ENCODE results near the gene RASAL1. TPM values are rescaled to one million over a fixed set of nuclear protein-coding genes. Genes with fewer than 3 reads are reported as not detected.

Gene RASAL1
- total RNA-seq, 1 experiment from 2014 or later = 16.0 TPM

DNA sequence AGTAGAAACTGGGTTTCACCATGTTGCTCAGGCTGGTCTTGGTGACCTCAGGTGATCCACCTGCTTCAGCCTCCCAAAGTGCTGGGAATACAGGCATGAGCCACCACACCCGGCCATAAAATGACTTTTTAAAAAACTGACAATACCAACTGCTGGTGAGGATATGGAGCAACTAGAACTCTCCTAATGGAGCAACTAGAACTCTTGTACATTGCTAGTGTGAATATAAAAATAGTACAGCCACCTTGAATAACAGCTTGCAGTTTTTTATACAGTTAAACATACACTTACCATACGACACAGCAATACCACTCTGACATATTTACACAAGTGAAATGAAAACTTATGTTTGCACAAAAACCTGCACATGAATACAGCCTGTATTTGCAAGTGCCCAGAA lies 11.4 kb upstream of the RASAL1 start:
- H3K9ac ChIP-seq (ENCODE audit: low read length) = no peak overlapping the region
- intact Hi-C loops (cut with micrococcal nuclease) = no loop called here
- ATAC-seq = no peak
- no TSS peak for BruUV-seq (replicated peaks)
- H3K79me2 ChIP-seq (ENCODE audit: insufficient read depth, low read length) = no peaks in the 10 kb centered on the region
- H3K27ac ChIP-seq (ENCODE audit: low read depth, low read length) = no peak overlapping the region
- DNase-seq (ENCODE audit: low read depth, low spot score) = no peak
- ChIA-PET CTCF (no interaction called here), RAD21 (ENCODE audit: low non-redundant PET in 1 of 2, low total read pairs in 2 of 2, uncharacterized antibody in 2 of 2, unreplicated experiment in 2 of 2) (no interaction called here), POLR2A (no interaction called here)
- H3K27me3 ChIP-seq (ENCODE audit: insufficient read depth, low read length) = no peaks in the 10 kb centered on the region
- TF ChIP-seq, protein P1, sequence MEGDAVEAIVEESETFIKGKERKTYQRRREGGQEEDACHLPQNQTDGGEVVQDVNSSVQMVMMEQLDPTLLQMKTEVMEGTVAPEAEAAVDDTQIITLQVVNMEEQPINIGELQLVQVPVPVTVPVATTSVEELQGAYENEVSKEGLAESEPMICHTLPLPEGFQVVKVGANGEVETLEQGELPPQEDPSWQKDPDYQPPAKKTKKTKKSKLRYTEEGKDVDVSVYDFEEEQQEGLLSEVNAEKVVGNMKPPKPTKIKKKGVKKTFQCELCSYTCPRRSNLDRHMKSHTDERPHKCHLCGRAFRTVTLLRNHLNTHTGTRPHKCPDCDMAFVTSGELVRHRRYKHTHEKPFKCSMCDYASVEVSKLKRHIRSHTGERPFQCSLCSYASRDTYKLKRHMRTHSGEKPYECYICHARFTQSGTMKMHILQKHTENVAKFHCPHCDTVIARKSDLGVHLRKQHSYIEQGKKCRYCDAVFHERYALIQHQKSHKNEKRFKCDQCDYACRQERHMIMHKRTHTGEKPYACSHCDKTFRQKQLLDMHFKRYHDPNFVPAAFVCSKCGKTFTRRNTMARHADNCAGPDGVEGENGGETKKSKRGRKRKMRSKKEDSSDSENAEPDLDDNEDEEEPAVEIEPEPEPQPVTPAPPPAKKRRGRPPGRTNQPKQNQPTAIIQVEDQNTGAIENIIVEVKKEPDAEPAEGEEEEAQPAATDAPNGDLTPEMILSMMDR (IDR thresholded peaks at IDR 0.05 in 2 of 3, conservative IDR thresholded peaks at IDR 0.05 in 1 of 3; ENCODE audit: borderline replicate concordance in 1 of 3, insufficient read depth in 1 of 3, low read depth in 2 of 3, low read length in 2 of 3) = no peak
- TF ChIP-seq CBX3 (IDR thresholded peaks at IDR 0.05; ENCODE audit: low read depth) = 0 out of 2 replicates have a peak, but pooled peaks have one; percentile 23
- H3K9me3 ChIP-seq (ENCODE audit: control insufficient read depth in 1 of 2, insufficient read depth in 1 of 2, low read depth in 1 of 2, low read length in 2 of 2) = no peaks in the 10 kb centered on the region
- no peak overlapping the region for H2AFZ ChIP-seq (ENCODE audit: low read depth, low read length, poor library complexity, severe bottlenecking)
- no peaks in the 10 kb centered on the region for H3K36me3 ChIP-seq (ENCODE audit: control insufficient read depth in 1 of 2, insufficient read depth in 2 of 2, low read length in 2 of 2)
- no peak overlapping the region for H3K4me3 ChIP-seq (replicated peaks in 1 of 2; ENCODE audit: low read depth in 1 of 2, low read length in 2 of 2)
- no peaks in the 10 kb centered on the region for H4K20me1 ChIP-seq (ENCODE audit: insufficient read depth)
- peaks cover 14 to 28% of the 10 kb centered on the region in 2 experiments for H3K4me1 ChIP-seq (ENCODE audit: control insufficient read depth in 1 of 2, insufficient read depth in 2 of 2, low read length in 2 of 2)
- no peaks in the 10 kb centered on the region for H3K9me2 ChIP-seq (ENCODE audit: insufficient read depth)
- H3K4me2 ChIP-seq (ENCODE audit: low read length) = no peak overlapping the region

DNA sequence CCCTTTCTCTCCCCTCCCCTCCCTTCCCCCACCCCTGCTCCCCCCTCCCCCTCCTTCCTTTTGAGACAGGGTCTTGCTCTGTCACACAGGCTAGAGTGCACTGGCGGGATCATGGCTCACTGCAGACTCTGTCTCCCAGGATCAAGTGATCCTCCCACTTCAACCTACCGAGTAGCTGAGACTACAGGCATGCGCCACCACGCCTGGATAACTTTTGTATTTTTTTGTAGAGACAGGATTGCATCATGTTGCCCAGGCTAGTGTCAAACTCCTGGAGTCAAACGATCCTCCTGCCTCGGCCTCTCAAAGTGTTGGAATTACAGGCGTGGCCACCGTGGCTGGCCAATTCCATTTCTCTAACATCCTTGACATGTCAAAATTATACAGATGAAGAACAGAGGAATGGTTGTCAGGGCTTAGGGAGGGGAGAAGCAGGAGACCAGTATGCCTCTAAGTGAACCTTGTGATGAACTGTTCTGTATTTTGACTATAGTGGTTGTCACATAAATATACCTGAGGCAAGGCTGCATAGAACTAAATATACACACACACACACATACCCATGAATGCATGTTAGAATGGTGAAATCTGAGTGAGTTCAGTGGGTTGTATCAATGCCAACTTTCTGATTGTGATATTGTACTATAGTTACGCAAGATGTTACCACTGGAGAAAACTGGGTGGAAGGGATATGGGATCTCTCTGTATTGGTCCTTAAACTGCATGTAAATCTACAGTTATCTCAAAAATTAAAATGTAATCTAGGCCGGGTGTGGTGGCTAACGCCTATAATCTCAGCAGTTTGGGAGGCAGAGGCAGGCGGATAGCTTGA lies 10.4 kb upstream of the RASAL1 start:
- Histone ChIP-seq H3K4me1 (ENCODE audit: control insufficient read depth in 1 of 2, insufficient read depth in 2 of 2, low read length in 2 of 2) (peaks cover 14 to 29% of the 10 kb centered on the region in 2 experiments), H3K79me2 (ENCODE audit: insufficient read depth, low read length) (no peaks in the 10 kb centered on the region), H3K9me3 (ENCODE audit: control insufficient read depth in 1 of 2, insufficient read depth in 1 of 2, low read depth in 1 of 2, low read length in 2 of 2) (no peaks in the 10 kb centered on the region), H3K9me2 (ENCODE audit: insufficient read depth) (no peaks in the 10 kb centered on the region), H3K9ac (ENCODE audit: low read length) (no peak overlapping the region), H3K36me3 (ENCODE audit: control insufficient read depth in 1 of 2, insufficient read depth in 2 of 2, low read length in 2 of 2) (no peaks in the 10 kb centered on the region), H2AFZ (ENCODE audit: low read depth, low read length, poor library complexity, severe bottlenecking) (no peak overlapping the region), H3K4me3 (replicated peaks in 1 of 2; ENCODE audit: low read depth in 1 of 2, low read length in 2 of 2) (no peak overlapping the region), H3K4me2 (ENCODE audit: low read length) (no peak overlapping the region), H3K27ac (ENCODE audit: low read depth, low read length) (no peak overlapping the region), H3K27me3 (ENCODE audit: insufficient read depth, low read length) (no peaks in the 10 kb centered on the region), H4K20me1 (ENCODE audit: insufficient read depth) (no peaks in the 10 kb centered on the region)
- DNase-seq (ENCODE audit: low read depth, low spot score) = no peak
- CTCF ChIA-PET = interaction anchor here (1.3 kb wide), 1 partner anchor 11 kb away, joined by 8 read pairs; the partner anchor contains the start of gene RASAL1
- RAD21 ChIA-PET (ENCODE audit: low non-redundant PET in 1 of 2, low total read pairs in 2 of 2, uncharacterized antibody in 2 of 2, unreplicated experiment in 2 of 2) = no interaction called here
- no TSS peak for BruUV-seq (replicated peaks)
- no peak for ATAC-seq
- POLR2A ChIA-PET = no interaction called here
- intact Hi-C loops (cut with micrococcal nuclease) = no loop called here
- no peak for TF ChIP-seq SP1 (IDR thresholded peaks at IDR 0.05; ENCODE audit: low read depth)
- TF ChIP-seq YY1 (IDR thresholded peaks at IDR 0.05; ENCODE audit: extremely low read depth, insufficient replicate concordance, low read depth, low read length) = no peak
- TF ChIP-seq SIN3A (IDR thresholded peaks at IDR 0.05; ENCODE audit: low read depth) = no peak
- TF ChIP-seq, protein P2, sequence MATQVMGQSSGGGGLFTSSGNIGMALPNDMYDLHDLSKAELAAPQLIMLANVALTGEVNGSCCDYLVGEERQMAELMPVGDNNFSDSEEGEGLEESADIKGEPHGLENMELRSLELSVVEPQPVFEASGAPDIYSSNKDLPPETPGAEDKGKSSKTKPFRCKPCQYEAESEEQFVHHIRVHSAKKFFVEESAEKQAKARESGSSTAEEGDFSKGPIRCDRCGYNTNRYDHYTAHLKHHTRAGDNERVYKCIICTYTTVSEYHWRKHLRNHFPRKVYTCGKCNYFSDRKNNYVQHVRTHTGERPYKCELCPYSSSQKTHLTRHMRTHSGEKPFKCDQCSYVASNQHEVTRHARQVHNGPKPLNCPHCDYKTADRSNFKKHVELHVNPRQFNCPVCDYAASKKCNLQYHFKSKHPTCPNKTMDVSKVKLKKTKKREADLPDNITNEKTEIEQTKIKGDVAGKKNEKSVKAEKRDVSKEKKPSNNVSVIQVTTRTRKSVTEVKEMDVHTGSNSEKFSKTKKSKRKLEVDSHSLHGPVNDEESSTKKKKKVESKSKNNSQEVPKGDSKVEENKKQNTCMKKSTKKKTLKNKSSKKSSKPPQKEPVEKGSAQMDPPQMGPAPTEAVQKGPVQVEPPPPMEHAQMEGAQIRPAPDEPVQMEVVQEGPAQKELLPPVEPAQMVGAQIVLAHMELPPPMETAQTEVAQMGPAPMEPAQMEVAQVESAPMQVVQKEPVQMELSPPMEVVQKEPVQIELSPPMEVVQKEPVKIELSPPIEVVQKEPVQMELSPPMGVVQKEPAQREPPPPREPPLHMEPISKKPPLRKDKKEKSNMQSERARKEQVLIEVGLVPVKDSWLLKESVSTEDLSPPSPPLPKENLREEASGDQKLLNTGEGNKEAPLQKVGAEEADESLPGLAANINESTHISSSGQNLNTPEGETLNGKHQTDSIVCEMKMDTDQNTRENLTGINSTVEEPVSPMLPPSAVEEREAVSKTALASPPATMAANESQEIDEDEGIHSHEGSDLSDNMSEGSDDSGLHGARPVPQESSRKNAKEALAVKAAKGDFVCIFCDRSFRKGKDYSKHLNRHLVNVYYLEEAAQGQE (IDR thresholded peaks at IDR 0.05; ENCODE audit: low read depth) = no peak
- TF ChIP-seq ELF1 (IDR thresholded peaks at IDR 0.05; ENCODE audit: borderline replicate concordance, low read depth) = no peak
- TF ChIP-seq, protein P3, sequence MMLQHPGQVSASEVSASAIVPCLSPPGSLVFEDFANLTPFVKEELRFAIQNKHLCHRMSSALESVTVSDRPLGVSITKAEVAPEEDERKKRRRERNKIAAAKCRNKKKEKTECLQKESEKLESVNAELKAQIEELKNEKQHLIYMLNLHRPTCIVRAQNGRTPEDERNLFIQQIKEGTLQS (IDR thresholded peaks at IDR 0.05) = no peak
- no peak for TF ChIP-seq POLR2A (IDR thresholded peaks at IDR 0.05; ENCODE audit: borderline replicate concordance, extremely low read depth, insufficient read depth, insufficient read length)
- TF ChIP-seq TCF7L2 (IDR thresholded peaks at IDR 0.05; ENCODE audit: borderline replicate concordance, extremely low read depth, insufficient read depth, insufficient read length) = no peak
- no peak for TF ChIP-seq EZH2 (IDR thresholded peaks at IDR 0.05)
- no peak for TF ChIP-seq EGR1 (IDR thresholded peaks at IDR 0.05; ENCODE audit: low read depth)
- no peak for TF ChIP-seq CBX3 (IDR thresholded peaks at IDR 0.05; ENCODE audit: low read depth)
- TF ChIP-seq ZFX (IDR thresholded peaks at IDR 0.05) = no peak
- TF ChIP-seq RAD21 (IDR thresholded peaks at IDR 0.05; ENCODE audit: low read depth) = no peak
- TF ChIP-seq JUND (IDR thresholded peaks at IDR 0.05) = no peak
